GM18867 (cell line): Measurements from ENCODE around the gene ABL2.
"Not testable (repeated sequence)": the region's sequence is repeated elsewhere in the genome, so short reads cannot be mapped to it uniquely, and the experiment has no call there.

Source experiments
- ATAC-seq: cut with Tn5 transposase; IDR thresholded peaks from one replicate; pipeline ENCODE4 v1.9.1; 2021; ENCODE audit warnings: mild to moderate bottlenecking, moderate library complexity; ENCODE audit not compliant: unreplicated experiment

The ABL2 gene

DNA sequence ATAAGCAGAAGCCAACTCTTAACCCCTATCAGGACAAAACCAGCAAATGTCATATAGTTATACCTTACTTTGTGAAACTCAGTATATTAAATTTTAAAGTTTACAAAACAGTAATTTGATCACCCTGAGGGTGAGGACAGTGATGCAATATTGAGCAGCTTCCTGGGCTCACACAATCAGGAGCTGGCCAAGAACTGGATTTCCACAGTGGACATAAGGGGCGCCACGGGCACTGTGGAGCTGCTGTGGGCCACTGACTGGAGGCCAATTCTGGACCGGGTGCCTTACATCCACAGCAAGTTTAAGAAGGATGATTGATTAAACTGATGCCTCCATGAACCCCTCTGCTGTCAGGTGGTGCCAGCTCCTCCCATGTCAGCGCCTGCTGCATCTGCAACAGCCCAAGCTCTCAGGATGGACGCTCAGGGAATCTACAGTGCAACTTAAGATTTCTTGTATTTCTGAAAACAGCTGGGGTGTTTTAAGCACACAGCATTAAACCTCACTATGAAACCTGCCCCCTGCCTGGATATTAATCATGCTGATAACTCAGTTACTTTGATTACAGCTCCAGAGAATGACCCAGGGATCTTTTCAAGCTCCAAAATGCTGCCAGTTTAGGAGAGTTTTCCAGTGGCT lies 91.7 kb downstream of the ABL2 start:
- no peak for ATAC-seq

DNA sequence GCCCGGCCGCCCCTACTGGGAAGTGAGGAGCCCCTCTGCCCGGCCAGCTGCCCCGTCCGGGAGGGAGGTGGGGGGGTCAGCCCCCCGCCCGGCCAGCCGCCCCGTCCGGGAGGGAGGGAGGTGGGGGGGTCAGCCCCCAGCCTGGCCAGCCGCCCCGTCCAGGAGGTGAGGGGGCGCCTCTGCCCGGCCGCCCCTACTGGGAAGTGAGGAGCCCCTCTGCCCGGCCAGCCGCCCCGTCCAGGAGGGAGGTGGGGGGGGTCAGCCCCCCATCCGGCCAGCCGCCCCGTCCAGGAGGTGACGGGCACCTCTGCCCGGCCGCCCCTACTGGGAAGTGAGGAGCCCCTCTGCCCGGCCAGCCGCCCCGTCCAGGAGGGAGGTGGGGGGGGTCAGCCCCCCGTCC lies 93.8 kb downstream of the ABL2 start:
- ATAC-seq, result not testable (repeated sequence)

DNA sequence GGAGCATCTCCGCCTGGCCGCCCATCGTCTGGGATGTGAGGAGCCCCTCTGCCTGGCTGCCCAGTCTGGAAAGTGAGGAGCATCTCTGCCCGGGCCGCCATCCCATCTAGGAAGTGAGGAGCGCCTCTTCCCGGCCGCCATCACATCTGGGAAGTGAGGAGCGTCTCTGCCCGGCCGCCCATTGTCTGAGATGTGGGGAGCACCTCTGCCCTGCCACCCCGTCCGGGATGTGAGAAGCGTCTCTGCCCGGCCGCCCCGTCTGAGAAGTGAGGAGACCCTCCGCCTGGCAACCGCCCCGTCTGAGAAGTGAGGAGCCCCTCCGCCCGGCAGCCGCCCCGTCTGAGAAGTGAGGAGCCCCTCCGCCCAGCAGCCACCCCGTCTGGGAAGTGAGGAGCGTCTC lies 94.3 kb downstream of the ABL2 start:
- ATAC-seq, result not testable (repeated sequence)

DNA sequence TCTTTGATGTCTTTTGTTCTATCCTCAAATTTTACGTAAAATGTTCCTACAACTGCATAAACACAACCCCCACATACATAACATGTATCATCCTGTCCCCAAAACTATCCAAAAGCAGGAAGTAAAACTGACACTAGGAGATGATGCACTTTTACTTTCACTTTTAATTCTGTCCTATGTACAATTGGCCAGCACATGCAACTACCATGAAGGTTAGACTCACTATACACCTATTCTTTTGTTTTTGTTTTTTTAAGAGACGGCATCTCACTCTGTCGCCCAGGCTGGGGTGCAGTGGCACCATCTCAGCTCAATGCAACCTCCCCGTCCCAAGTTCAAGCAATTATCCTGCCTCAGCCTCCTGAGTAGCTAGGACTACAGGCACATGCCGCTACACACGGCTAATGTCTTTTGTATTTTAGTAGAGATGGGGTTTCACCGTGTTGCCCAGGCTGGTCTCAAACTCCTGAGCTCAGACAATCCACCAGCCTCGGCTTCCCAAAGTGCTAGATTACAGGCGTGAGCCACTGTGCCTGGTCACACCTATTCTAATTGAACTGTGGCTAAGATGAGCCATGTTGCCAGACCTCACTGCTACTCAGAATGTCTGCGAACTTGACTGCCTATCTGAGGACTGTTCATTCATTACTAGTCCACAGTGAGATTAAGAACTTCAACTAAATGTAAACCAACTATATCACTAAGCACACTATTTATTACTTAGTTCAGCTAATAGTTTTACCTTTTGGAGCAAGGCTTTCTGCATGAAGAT lies 99.6 kb downstream of the ABL2 start:
- peak; percentile 99 for ATAC-seq

DNA sequence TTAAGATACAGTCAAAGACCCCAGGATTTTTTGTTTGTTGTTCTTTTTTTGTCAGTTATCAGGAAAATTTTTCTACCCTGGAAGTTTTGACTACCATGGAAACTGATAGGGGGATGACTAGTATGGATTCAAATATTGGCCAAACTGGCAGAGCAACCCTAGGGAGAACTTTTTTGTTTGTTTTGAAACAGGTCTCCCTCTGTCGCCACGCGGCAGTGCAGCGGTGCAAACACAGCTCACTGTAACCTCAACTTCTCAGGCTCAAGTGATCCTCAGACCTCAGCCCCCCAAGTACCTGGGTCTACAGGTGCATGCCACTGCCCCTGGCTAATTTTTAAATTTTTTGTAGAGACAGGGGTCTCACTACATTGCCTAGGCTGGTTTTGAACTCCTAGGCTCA lies 101.0 kb downstream of the ABL2 start:
- no peak for ATAC-seq

DNA sequence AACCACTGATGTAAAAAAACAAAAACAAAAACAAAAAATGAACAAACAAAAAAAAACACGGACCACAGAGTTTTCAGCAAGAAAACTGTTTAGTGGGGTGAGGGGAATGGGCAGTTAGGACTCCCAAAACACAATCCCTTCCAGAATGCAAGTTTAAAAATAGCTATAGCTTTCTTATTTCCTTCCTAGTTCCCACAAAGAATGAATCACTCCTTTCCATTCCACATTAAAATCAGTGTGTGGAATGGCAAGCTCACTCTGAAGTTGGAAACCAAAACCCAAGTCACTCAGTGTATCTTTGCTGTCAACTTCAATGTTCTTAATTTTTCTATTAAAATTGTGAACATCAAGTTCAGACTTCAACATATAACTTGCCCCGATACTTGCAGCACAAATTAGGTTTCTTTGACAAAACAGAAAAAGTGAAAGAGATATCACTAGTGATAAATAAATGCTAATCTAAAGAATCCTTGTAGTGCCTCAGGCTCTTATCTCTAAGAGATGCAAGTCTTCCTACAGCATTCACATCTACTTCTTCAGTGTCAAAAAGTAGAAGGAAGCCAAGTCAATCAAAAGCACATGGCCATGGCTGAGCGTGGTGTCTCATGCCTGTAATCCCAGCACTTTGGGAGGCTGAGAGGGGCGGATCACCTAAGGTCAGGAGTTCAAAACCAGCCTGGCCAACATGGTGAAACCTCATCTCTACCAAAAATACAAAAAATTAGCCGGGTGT lies 102.1 kb downstream of the ABL2 start:
- ATAC-seq, result no peak

DNA sequence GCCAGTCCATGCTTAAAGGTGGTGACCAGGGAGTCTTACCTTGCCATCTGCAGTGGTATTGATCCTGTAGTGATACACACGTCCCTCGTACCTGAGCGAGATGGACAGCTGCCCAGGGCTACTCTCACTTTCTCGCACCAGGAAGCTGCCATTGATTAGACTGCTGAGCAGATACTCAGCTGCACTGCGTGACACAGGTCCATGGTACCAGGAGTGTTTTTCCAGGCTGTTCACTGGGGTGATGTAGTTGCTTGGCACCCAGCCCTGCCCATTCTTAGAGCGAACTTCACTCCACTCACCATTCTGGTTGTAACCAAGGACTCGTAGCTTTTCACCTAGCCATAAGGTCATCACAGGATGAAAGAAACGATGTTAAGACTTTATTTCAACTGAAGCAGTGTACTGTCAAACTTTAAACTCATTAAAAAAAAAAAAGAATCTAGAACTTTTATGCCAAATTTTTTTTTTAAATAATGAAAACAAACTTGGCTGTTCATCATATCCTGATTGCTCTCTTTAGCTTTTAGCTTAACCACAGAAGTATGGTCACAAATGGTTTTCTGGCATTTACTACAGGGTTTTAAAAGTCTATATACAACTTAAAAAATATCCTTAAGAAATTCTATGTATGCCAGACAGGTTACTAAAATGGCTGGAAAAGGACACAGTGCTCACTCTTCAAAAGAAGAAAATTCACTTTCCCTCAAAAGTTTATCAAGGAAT lies 103.0 kb downstream of the ABL2 start:
- no peak for ATAC-seq

DNA sequence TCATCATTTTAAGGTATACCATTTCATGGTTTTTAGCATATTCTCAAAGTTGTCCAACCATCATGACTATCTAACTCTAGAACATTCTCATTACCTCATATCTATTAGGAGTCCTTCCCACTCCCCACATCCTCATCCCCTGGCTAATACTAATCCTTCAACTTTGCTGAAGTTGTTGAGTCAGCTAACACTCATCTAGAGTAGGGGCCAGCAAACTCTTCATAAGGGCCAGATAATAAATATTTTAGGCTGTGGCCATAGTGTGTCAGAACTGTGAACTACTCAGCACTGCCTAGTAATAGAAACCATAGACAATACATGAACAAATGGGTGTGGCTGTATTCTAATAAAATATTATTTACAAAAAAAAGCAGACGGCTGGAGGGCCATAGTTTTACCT lies 104.6 kb downstream of the ABL2 start:
- no peak for ATAC-seq

DNA sequence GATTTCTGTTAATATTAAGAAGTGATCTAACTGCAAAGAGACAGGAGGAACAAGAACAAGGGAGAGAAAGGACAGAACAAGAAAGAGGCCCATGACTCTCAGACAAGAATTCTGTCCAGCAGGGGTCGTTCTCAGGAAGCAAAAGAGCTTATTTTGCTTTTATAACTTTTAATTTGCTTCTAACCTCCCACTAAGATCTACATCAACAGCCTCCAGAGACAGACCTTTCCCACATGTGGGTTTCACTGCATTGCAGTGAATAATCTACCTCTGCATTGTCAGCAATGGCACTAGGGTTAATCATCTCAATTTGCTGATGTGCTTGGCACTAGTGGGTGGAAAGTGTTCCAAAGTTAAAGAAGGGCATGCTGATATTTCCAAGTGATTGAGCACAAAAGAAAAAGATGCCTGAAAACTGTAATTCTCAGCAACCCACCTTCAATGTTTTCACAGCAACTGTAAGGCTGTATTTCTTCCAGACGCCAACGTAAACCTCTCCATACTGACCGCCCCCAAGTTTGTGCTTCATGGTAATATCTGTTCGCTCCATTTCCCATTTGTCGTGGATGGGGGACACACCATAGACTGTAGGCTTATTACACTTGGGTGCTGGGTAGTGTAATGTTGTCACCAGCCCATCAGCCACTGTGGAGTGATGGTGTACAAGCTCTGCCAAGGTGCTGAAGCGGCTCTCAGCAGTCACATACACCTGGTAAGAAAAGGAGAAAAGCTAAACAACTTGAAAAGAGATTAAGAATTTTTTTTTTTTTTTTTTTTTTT lies 108.1 kb downstream of the ABL2 start:
- no peak for ATAC-seq

DNA sequence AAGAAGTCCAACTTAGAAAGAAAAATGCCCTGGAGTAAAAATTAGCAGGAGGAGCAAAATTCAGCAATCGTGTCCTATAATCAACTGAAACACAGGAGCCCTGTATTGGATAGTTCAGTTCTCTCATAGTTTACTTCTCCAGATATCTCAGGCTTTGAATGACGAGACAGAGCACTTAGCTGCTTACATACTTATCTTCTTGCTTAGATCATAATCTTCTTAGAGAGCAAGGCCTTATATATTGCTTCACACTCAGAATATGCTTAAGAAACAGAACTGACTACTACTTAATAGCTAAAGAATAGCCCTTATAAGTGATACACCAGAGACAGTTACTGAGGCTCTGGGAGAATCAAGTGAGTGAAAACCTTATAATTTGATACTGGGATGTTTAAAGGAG lies 108.7 kb downstream of the ABL2 start:
- ATAC-seq, result no peak

DNA sequence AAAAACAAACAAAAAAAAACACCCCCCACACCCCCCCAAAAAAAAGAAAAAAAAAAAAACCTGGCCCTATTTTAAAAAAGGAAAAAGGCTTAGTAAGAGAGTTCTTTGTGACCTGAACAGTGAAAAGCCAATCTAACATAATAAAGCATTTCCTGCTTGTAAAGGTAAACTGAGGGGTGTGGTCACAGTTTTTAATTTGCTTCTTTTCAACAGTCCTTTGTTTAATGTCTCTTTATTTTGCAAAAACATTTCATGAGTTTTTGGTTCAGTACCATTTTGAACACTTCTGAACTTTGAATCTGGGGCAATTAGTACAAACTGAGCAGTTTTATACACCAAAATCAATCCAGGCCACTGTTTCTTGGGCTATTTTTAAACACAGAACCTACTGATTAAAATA lies 110.0 kb downstream of the ABL2 start:
- ATAC-seq, result no peak

DNA sequence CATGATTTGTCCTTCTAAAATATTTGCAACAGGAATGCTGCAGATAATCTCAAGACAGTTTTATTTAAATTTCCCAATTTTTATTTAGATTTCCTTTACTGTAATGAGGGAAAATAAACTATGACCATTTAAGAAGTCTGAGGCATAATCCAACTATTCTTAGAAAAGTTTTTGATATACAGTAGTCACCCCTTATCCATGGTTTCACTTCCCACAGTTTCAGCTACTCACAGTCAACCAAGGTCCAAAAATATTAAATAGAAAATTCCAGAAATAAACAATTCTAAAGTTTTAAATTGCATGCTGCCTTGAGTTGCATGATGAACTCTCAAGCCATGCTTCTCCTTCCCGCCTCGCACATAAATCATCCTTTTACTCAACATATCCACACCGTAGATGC lies 114.3 kb downstream of the ABL2 start:
- ATAC-seq, result no peak

DNA sequence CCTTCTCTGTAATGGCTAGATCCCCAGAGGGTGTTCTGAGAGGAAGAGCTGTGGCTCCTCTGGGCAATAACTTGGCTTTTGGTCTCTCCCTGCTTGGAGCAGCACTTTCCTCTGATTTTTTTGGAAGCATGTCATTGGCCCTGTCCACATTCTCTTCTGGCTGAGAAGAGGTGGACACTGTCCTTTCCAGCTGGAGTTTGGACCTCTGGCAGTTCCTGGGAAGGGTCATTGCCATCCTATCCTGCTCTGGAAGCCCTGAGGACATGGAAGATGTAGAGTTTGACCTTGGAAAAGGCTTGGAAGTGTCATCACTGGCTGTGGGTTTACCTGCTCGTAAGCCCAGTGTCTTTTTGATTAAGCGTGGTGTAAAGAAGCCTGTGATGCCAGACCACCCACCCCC lies 120.8 kb downstream of the ABL2 start:
- no peak for ATAC-seq

DNA sequence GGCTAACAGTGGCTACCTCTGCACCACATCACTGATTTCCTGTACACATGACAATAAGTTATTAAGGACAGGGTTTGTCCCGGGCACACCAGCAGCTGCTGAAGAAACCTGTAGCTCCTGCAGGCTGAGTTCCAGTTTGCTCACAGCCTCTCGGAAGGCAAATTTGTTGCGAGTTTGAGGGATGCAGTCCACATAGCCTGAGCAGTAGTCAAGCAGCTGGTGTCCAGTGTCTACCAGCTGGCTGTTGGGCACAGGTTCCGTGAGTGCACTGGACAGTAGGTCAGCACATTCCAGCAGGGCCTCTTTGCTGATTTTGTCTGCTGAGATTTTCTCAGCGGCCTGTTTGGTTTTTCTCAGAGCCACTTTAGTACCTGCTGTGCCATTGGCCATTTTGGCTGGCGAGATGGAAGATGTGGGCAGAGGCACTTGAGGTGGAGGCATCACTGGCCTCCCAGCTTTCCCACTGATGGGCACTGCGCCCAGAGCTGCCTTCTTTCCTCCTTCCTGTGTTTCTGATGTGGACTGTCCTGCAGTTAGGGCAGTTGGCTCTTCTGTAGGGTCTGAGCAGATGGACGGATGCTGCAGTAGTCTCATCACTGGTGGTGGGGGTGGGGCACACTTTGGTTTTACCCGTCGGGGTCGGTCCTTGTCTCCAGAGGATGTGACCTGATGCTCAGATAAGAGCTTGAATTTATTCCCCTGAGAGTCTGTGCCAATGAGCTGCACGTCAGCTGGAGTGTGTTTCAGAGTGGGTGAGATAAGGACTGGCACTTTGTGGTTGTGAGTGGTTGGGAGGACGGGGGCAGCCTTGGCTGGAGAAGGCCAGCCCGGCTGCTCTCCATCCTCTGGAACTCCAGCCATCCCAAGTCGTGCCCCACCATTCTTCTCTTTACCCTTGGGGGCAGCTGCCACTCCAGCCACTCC lies 121.5 kb downstream of the ABL2 start:
- no peak for ATAC-seq

DNA sequence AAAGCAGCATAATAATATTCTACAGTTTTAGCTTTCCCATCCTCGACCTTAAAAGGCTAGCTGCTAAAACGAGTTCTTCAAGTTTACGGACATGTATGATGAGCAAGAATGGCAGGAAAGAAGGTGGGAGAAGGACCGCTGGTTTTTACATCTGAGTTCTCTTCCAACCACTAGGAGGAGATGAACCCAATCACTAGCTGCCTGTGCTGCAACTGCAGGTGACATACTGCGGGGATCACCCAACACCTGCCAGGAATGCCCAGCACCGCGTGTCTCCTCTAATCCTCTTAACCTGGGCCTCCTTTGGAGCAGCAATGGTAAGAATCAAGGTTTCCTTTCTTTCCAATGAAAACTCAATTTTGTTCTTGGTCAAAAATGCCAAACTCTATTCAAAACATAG lies 124.1 kb downstream of the ABL2 start:
- peak; percentile 39 for ATAC-seq

DNA sequence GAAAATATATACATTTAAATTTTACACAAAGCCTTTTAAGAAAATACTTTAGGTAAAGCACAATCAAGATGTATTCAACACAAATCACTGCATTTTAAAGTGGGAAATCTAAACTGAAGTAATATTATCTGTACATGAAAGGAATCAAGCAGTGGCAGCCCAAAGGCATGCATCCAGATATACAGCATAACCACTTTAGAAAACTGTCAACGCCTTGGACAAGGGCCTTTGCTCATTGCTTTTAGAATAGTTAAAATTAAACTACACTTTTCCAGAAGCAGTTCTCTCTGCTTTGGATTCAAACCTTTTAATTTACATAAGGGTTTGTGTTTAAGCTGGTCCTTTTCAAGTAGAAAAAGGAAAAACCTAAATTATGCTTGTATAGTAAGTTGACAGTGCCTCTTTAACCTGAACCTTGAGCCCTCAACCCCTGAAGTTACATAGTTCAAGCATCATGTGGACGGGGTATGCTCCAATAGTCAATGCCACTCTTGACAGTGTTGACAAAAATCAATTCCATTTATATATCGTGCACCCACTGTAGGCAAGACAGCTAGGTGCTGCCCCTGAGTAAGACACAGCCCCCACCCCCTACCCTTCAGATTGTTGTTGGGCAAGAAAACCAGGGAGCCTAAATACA lies 124.7 kb downstream of the ABL2 start:
- ATAC-seq, result no peak

DNA sequence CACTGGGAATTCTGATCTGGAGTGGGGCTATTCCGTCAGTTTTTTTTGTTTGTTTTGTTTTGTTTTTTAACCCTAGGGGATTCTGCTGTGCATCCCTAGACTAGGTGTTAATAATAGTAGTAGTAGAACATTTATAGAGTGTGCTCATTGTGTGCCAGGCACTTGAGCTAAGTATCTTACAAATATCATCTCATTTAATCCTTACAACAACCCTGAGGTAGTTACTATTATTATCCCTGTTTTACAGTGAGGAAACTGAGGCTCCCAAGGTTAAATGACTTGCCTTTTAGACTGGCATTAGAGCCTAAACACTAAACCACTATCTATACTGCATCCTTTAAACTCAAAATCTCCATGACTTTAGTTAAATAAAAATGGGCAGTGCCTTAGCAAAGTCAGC lies 125.5 kb downstream of the ABL2 start:
- ATAC-seq, result no peak

DNA sequence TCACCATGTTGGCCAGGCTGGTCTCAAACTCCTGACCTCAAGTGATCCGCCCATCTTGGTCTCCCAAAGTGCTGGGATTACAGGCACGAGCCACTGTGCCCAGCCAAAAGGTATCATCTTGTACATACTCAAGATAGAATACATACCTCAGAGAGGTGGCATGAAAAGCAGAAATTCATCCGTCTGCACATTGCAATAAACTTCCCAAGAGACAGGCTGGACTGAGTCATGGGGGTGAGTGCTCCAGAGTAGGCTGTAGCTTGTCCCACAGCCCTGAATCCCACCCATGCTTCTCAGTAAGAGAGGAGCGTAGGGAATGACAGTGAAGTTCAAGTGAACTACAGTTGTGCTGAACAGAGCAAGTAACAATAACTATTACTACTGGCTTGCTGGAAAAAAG lies 127.9 kb downstream of the ABL2 start:
- ATAC-seq, result no peak

DNA sequence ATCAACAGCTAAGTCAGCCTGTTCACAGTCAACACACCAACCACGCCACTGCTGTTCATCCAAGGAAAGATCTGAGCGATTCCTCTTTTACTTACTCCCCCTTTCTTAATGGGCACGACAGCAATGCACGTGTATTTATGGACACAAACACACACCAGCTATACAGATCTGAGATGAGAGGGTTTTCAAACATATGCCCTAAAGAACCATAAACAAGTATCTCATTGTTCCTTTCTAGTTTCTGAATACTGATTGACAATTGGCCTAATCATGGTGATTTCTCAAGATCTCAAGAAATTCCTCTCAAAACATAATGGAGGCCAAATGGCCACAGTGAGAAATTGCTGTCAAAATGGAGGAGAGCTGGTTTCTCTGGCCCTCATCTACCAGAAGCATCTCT lies 129.6 kb downstream of the ABL2 start:
- ATAC-seq, result no peak
